HCT116 (cell line): Measurements from ENCODE around the gene LRCH4. TPM values are rescaled to one million over a fixed set of nuclear protein-coding genes. Genes with fewer than 3 reads are reported as not detected.

Source experiments
- ATAC-seq: fragments of 200-7000 bp; cut with Tn5 transposase; 2 replicates; pipeline ENCODE4 v1.9.1; 2020; ENCODE audit warnings: mild to moderate bottlenecking, moderate library complexity
- BruUV-seq: library from RNA; stranded (reverse); fragments of 400-500 nt; replicated peaks from 2 replicates; lab custom pipeline; 2021; lab: Mats Ljungman, UMichigan
- CTCF ChIA-PET: fragments of 300-600 bp; sonication (Branson Sonifier 250); formaldehyde crosslinking; loops from one replicate; lab custom pipeline; 2021; ENCODE audit warnings: antibody characterized with exemption; lab: Charles Lee
- POLR2A ChIA-PET: fragments of 300-600, 350-600 bp; sonication (Branson Sonifier 250); formaldehyde crosslinking; loops from one replicate; lab custom pipeline; 2021; ENCODE audit warnings: antibody characterized with exemption; lab: Charles Lee
- RAD21 ChIA-PET, 2 experiments: fragments of 300-600 bp; sonication (Branson Sonifier 250); formaldehyde crosslinking; loops; one replicate each; lab custom pipeline; 2023; ENCODE audit warnings: low total read pairs in 2 of 2; ENCODE audit not compliant: uncharacterized antibody in 2 of 2, unreplicated experiment in 2 of 2, low non-redundant PET in 1 of 2; lab: Charles Lee
- DNase-seq: peaks from one replicate; pipeline ENCODE4 v3.0.0-alpha.2; 2010; ENCODE audit warnings: low read depth, low spot score
- H2AFZ ChIP-seq: fragments of 200-600 bp; shearing (Covaris generic), sonication (generic); 2 replicates; pipeline ENCODE4 v1.6.1; 2017; ENCODE audit warnings: low read depth, mixed run types, mixed read lengths, antibody characterized with exemption, low read length; ENCODE audit not compliant: poor library complexity, severe bottlenecking
- H3K27ac ChIP-seq: 2 replicates; pipeline ENCODE4 v1.5.1; 2012; ENCODE audit warnings: low read depth, low read length
- H3K27me3 ChIP-seq: fragments of 200-600 bp; sonication (generic); 2 replicates; pipeline ENCODE4 v1.6.1; 2016; ENCODE audit warnings: mixed run types, low read length, mixed read lengths; ENCODE audit not compliant: insufficient read depth
- H3K36me3 ChIP-seq, 2 experiments: fragments of 200-500 bp in 1 of 2; fragments of 200-600 bp in 1 of 2; sonication (Bioruptor generic) in 1 of 2; sonication (generic) in 1 of 2; 2 replicates each; pipeline versions ENCODE4 v1.5.1 to v1.6.1; 2014 to 2016; ENCODE audit warnings: low read length in 2 of 2, inconsistent platforms in 1 of 2, mixed read lengths in 1 of 2, mixed run types in 1 of 2; ENCODE audit not compliant: insufficient read depth in 2 of 2, control insufficient read depth in 1 of 2
- H3K4me1 ChIP-seq, 2 experiments: fragments of 200-600 bp in 1 of 2; sonication (generic) in 1 of 2; 2 replicates each; pipeline versions ENCODE4 v1.5.1 to v1.6.1; 2012 to 2017; ENCODE audit warnings: low read length in 2 of 2, inconsistent platforms in 1 of 2, mild to moderate bottlenecking in 1 of 2, mixed read lengths in 1 of 2, mixed run types in 1 of 2, moderate library complexity in 1 of 2; ENCODE audit not compliant: insufficient read depth in 2 of 2, control insufficient read depth in 1 of 2
- H3K4me2 ChIP-seq: fragments of 200-600 bp; sonication (generic); 2 replicates; pipeline ENCODE4 v1.6.1; 2017; ENCODE audit warnings: mixed run types, low read length, mixed read lengths
- H3K4me3 ChIP-seq, 2 experiments: fragments of 200-600 bp in 1 of 2; sonication (generic) in 1 of 2; replicated peaks in 1 of 2; 2 replicates each; pipeline ENCODE4 v1.5.1; 2011 to 2016; ENCODE audit warnings: low read length in 2 of 2, control low read depth in 1 of 2, low read depth in 1 of 2, mild to moderate bottlenecking in 1 of 2, mixed read lengths in 1 of 2, mixed run types in 1 of 2
- H3K79me2 ChIP-seq: fragments of 200-600 bp; sonication (generic); 2 replicates; pipeline ENCODE4 v1.6.1; 2017; ENCODE audit warnings: mild to moderate bottlenecking, mixed run types, low read length, moderate library complexity, mixed read lengths; ENCODE audit not compliant: insufficient read depth
- H3K9ac ChIP-seq: fragments of 200-600 bp; sonication (generic); 2 replicates; pipeline ENCODE4 v1.6.1; 2016; ENCODE audit warnings: low read length, mixed read lengths
- H3K9me2 ChIP-seq: fragments of 200-600 bp; sonication (generic), shearing (Covaris generic); 2 replicates; pipeline ENCODE4 v1.6.1; 2017; ENCODE audit warnings: mixed run types, mild to moderate bottlenecking, moderate library complexity; ENCODE audit not compliant: insufficient read depth
- H3K9me3 ChIP-seq, 2 experiments: fragments of 200-500 bp in 1 of 2; fragments of 200-600 bp in 1 of 2; sonication (Bioruptor generic) in 1 of 2; sonication (generic) in 1 of 2; 2 replicates each; pipeline ENCODE4 v1.6.1; 2014 to 2017; ENCODE audit warnings: low read length in 2 of 2, mixed read lengths in 2 of 2, inconsistent platforms in 1 of 2, low read depth in 1 of 2, mild to moderate bottlenecking in 1 of 2, mixed run types in 1 of 2, moderate library complexity in 1 of 2; ENCODE audit not compliant: control insufficient read depth in 1 of 2, insufficient read depth in 1 of 2
- H4K20me1 ChIP-seq: fragments of 200-600 bp; sonication (generic), shearing (Covaris generic); 2 replicates; pipeline ENCODE4 v1.6.1; 2017; ENCODE audit warnings: mixed run types, mild to moderate bottlenecking, moderate library complexity; ENCODE audit not compliant: insufficient read depth
- CEBPB ChIP-seq: IDR thresholded peaks from 2 replicates; pipeline ENCODE4 v1.6.1; 2012; ENCODE audit warnings: low read depth
- EZH2 ChIP-seq: fragments of 200-600 bp; sonication (generic); IDR thresholded peaks from 2 replicates; pipeline ENCODE4 v1.6.1; 2017; ENCODE audit warnings: antibody characterized with exemption, mixed run types
- FOSL1 ChIP-seq: IDR thresholded peaks from 2 replicates; pipeline ENCODE4 v1.6.1; 2012; ENCODE audit warnings: low read depth
- RAD21 ChIP-seq: IDR thresholded peaks from 2 replicates; pipeline ENCODE4 v1.6.1; 2012; ENCODE audit warnings: low read depth, mild to moderate bottlenecking
- SIN3A ChIP-seq: IDR thresholded peaks from 2 replicates; pipeline ENCODE4 v1.6.1; 2012; ENCODE audit warnings: low read depth
- SRF ChIP-seq: IDR thresholded peaks from 2 replicates; pipeline ENCODE4 v1.6.1; 2012; ENCODE audit warnings: low read depth
- TCF7L2 ChIP-seq: IDR thresholded peaks from 2 replicates; pipeline ENCODE4 v1.7.0; 2011; ENCODE audit warnings: borderline replicate concordance, inconsistent platforms; ENCODE audit not compliant: insufficient read depth, insufficient read length; ENCODE audit errors: extremely low read depth
- YY1 ChIP-seq: IDR thresholded peaks from 2 replicates; pipeline ENCODE4 v1.6.1; 2011; ENCODE audit warnings: low read length, low read depth, moderate library complexity, mild to moderate bottlenecking; ENCODE audit not compliant: insufficient replicate concordance; ENCODE audit errors: extremely low read depth
- ZNF274 ChIP-seq: fragments of 200-500 bp; sonication (Bioruptor generic); IDR thresholded peaks from 2 replicates; pipeline ENCODE4 v1.6.1; 2014; ENCODE audit warnings: mild to moderate bottlenecking, low read depth, low read length, inconsistent platforms
- intact Hi-C: fragments of 100-400 bp; cut with micrococcal nuclease; formaldehyde crosslinking; loops from 2 replicates; pipeline ENCODE4 v1.10.0; 2022
- total RNA-seq: library from RNA; stranded (reverse); gene quantifications from one replicate; pipeline ENCODE4 v1.2.1, GENCODE V29; 2021; ENCODE audit not compliant: unreplicated experiment
- TF ChIP-seq, protein P1 (sequence below): IDR thresholded peaks from 2 replicates; pipeline ENCODE4 v1.6.1; 2011; ENCODE audit warnings: mild to moderate bottlenecking, low read length, moderate library complexity; ENCODE audit not compliant: insufficient replicate concordance; ENCODE audit errors: extremely low read depth
- TF ChIP-seq, protein P2 (sequence below), 3 experiments: fragments of 200-600 bp in 1 of 3; sonication (generic) in 1 of 3; IDR thresholded peaks in 2 of 3; conservative IDR thresholded peaks in 1 of 3; 2 replicates each; pipeline ENCODE4 v1.5.1; 2012 to 2017; ENCODE audit warnings: low read depth in 2 of 3, low read length in 2 of 3, antibody characterized with exemption in 1 of 3, borderline replicate concordance in 1 of 3, control low read depth in 1 of 3, mild to moderate bottlenecking in 1 of 3, mixed read lengths in 1 of 3, mixed run types in 1 of 3, moderate library complexity in 1 of 3; ENCODE audit not compliant: insufficient read depth in 1 of 3
- TF ChIP-seq, protein P3 (sequence below): IDR thresholded peaks from 2 replicates; pipeline ENCODE4 v1.6.1; 2012; ENCODE audit warnings: low read depth

The LRCH4 gene
- total RNA-seq, 1 experiment from 2014 or later, result 47.9 TPM

DNA sequence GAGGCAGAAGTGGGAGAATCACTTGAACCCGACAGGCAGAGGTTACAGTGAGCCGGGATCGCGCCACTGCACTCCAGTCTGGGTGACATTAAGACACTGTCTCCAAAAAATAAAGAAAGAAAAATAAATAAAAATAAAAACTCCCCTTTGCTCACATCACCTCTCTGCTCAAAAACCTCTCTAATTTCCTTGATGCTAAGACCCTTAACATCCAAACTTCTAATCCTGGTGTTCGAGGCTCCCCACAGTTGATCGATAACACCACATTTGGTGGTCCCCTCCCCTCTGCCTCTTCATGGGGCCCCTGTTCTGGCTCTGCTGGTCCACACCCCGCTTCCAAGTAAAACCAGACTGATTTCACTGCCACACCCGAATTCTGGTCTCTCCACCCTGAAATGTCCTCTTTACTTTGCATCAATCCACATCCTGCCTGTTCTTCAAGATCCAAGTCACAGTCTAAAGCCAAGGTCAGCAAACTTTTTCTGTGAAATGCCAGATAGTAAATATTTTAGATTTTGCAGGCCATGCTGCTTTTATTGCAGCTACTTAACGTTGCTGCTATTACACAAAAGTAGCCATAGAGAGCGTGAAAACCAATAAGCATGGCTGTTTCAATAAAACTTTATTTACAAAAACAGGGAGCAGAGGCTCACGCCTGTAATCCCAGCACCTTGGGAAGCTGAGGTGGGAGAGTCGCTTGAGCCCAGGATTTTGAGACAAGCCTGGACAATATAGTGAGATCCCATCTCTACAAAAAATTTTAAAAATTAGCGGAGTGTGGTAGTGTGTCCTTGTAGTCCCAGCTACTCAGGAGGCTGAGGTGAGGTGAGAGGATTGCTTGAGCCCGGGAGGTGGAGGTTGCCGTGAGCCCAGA is 38.3 kb upstream of the LRCH4 start:
- Histone ChIP-seq H3K27ac (no peak overlapping the region), H3K9me3 (no peaks in the 10 kb centered on the region), H3K36me3 (no peaks in the 10 kb centered on the region), H3K27me3 (no peaks in the 10 kb centered on the region), H3K9me2 (no peaks in the 10 kb centered on the region), H4K20me1 (no peaks in the 10 kb centered on the region), H3K4me2 (no peak overlapping the region), H2AFZ (no peak overlapping the region), H3K4me3 (no peak overlapping the region), H3K79me2 (peaks cover 5% of the 10 kb centered on the region; the same call in 1 of the 2 replicates), H3K9ac (no peak overlapping the region), H3K4me1 (peaks cover 0 to 17% of the 10 kb centered on the region in 2 experiments; a peak in 3 of 4 replicates)
- no TSS peak for BruUV-seq
- no peak for ATAC-seq
- intact Hi-C loops, result no loop called here
- CTCF ChIA-PET, result interaction anchor here (2.0 kb wide), 1 partner anchor 8 kb away, joined by 7 read pairs; no protein-coding TSS in a partner anchor
- TF ChIP-seq RAD21 (no peak), TCF7L2 (no peak), YY1 (no peak), SRF (no peak), EZH2 (no peak), FOSL1 (no peak), SIN3A (no peak), CEBPB (no peak), ZNF274 (no peak)
- TF ChIP-seq, protein P1, sequence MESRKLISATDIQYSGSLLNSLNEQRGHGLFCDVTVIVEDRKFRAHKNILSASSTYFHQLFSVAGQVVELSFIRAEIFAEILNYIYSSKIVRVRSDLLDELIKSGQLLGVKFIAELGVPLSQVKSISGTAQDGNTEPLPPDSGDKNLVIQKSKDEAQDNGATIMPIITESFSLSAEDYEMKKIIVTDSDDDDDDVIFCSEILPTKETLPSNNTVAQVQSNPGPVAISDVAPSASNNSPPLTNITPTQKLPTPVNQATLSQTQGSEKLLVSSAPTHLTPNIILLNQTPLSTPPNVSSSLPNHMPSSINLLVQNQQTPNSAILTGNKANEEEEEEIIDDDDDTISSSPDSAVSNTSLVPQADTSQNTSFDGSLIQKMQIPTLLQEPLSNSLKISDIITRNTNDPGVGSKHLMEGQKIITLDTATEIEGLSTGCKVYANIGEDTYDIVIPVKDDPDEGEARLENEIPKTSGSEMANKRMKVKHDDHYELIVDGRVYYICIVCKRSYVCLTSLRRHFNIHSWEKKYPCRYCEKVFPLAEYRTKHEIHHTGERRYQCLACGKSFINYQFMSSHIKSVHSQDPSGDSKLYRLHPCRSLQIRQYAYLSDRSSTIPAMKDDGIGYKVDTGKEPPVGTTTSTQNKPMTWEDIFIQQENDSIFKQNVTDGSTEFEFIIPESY, result no peak
- TF ChIP-seq, protein P2, sequence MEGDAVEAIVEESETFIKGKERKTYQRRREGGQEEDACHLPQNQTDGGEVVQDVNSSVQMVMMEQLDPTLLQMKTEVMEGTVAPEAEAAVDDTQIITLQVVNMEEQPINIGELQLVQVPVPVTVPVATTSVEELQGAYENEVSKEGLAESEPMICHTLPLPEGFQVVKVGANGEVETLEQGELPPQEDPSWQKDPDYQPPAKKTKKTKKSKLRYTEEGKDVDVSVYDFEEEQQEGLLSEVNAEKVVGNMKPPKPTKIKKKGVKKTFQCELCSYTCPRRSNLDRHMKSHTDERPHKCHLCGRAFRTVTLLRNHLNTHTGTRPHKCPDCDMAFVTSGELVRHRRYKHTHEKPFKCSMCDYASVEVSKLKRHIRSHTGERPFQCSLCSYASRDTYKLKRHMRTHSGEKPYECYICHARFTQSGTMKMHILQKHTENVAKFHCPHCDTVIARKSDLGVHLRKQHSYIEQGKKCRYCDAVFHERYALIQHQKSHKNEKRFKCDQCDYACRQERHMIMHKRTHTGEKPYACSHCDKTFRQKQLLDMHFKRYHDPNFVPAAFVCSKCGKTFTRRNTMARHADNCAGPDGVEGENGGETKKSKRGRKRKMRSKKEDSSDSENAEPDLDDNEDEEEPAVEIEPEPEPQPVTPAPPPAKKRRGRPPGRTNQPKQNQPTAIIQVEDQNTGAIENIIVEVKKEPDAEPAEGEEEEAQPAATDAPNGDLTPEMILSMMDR (IDR thresholded peaks at IDR 0.05 in 2 of 3, conservative IDR thresholded peaks at IDR 0.05 in 1 of 3; ENCODE audit: borderline replicate concordance in 1 of 3, insufficient read depth in 1 of 3, low read depth in 2 of 3, low read length in 2 of 3), result no peak
- TF ChIP-seq, protein P3, sequence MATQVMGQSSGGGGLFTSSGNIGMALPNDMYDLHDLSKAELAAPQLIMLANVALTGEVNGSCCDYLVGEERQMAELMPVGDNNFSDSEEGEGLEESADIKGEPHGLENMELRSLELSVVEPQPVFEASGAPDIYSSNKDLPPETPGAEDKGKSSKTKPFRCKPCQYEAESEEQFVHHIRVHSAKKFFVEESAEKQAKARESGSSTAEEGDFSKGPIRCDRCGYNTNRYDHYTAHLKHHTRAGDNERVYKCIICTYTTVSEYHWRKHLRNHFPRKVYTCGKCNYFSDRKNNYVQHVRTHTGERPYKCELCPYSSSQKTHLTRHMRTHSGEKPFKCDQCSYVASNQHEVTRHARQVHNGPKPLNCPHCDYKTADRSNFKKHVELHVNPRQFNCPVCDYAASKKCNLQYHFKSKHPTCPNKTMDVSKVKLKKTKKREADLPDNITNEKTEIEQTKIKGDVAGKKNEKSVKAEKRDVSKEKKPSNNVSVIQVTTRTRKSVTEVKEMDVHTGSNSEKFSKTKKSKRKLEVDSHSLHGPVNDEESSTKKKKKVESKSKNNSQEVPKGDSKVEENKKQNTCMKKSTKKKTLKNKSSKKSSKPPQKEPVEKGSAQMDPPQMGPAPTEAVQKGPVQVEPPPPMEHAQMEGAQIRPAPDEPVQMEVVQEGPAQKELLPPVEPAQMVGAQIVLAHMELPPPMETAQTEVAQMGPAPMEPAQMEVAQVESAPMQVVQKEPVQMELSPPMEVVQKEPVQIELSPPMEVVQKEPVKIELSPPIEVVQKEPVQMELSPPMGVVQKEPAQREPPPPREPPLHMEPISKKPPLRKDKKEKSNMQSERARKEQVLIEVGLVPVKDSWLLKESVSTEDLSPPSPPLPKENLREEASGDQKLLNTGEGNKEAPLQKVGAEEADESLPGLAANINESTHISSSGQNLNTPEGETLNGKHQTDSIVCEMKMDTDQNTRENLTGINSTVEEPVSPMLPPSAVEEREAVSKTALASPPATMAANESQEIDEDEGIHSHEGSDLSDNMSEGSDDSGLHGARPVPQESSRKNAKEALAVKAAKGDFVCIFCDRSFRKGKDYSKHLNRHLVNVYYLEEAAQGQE, result no peak
- POLR2A ChIA-PET, result no interaction called here
- RAD21 ChIA-PET, result interaction anchor here in 1 of 2 experiments (0.7 kb wide), 1 partner anchor 37 kb away, joined by 3 read pairs; no protein-coding TSS in a partner anchor
- no peak for DNase-seq
